ENCODE measurements around the gene TRIO.

The TRIO gene

DNA sequence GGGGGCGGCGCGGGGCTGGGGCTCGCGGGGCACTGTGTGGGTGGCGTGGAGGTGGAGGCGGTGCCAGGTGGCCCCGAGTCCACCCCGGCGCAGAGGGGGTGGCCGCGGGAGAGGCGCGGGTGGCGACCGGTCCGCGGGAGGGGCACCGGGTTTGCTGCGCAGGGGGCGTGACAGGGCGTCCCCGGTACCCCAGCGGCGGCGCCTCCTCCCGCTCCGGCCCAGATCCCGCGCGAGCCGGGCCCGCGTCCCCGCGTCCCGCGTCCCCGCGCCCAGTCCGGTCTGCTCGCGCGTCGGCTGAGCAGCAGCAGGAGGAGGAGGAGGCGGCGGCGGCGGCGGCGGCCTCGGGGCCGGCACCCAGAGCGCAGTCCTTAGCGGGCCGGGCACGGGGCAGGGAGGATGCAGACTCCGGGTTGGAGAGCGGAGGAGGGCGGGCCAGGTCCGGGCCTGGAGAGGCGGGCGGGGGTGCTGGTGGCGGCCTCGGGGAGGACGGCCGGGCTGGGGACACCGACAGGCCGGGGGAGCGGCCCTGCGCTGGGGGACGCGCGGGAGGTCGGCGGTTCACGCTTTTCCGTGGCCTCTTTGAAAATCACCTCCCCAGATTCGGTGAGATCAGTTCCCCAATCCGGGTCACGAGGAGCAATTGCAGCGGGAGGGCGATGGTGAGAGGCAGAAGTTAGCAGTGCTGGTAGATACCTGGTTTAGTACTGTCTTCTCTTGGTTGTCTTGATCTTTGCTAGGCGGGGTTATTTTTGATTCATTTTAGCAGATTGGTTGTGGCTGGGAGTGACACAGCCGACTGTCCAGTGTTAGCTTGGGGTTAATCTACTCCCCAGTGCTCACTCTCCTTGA is 1.7 kb downstream of the TRIO start:
- H3K9me3 ChIP-seq (replicated peaks; ENCODE audit: insufficient read depth, low read length): no peaks in the 10 kb centered on the region
- peak overlapping the region; percentile 77 for H3K4me3 ChIP-seq (ENCODE audit: low read length)
- peaks cover 13% of the 10 kb centered on the region for H3K4me1 ChIP-seq (ENCODE audit: low read length)
- peaks cover 17% of the 10 kb centered on the region; the same call in 1 of the 2 replicates for H3F3A ChIP-seq (ENCODE audit: insufficient read depth, low read length)
- H3K27me3 ChIP-seq (replicated peaks; ENCODE audit: insufficient read depth, low read length): no peaks in the 10 kb centered on the region
- DNase-seq: peak; percentile 87
- peak overlapping the region; percentile 67 for H3K27ac ChIP-seq (ENCODE audit: low read length)
- peaks cover 6% of the 10 kb centered on the region; the same call in 1 of the 2 replicates for H4K20me1 ChIP-seq (ENCODE audit: insufficient read depth, low read length)
- H2AFZ ChIP-seq (ENCODE audit: low read length): peak overlapping the region; percentile 60
- no peaks in the 10 kb centered on the region for H3K9me2 ChIP-seq (replicated peaks; ENCODE audit: insufficient read depth, low read length)
- H3K79me2 ChIP-seq (ENCODE audit: low read length): peaks cover 58% of the 10 kb centered on the region
- peak overlapping the region; percentile 67 for H3K9ac ChIP-seq (ENCODE audit: low read length)
- TF ChIP-seq EZH2phosphoT487 (IDR thresholded peaks at IDR 0.05; ENCODE audit: low read length): no peak
- TF ChIP-seq, protein P1, sequence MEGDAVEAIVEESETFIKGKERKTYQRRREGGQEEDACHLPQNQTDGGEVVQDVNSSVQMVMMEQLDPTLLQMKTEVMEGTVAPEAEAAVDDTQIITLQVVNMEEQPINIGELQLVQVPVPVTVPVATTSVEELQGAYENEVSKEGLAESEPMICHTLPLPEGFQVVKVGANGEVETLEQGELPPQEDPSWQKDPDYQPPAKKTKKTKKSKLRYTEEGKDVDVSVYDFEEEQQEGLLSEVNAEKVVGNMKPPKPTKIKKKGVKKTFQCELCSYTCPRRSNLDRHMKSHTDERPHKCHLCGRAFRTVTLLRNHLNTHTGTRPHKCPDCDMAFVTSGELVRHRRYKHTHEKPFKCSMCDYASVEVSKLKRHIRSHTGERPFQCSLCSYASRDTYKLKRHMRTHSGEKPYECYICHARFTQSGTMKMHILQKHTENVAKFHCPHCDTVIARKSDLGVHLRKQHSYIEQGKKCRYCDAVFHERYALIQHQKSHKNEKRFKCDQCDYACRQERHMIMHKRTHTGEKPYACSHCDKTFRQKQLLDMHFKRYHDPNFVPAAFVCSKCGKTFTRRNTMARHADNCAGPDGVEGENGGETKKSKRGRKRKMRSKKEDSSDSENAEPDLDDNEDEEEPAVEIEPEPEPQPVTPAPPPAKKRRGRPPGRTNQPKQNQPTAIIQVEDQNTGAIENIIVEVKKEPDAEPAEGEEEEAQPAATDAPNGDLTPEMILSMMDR (IDR thresholded peaks at IDR 0.05; ENCODE audit: low read length): no peak
- no peak for TF ChIP-seq EZH2 (optimal IDR thresholded peaks at IDR 0.05; ENCODE audit: low read depth, low read length)
- H3K36me3 ChIP-seq (replicated peaks; ENCODE audit: insufficient read depth, low read length): no peaks in the 10 kb centered on the region; the same call in 1 of the 2 replicates
- peak overlapping the region; percentile 72 for H3K4me2 ChIP-seq (ENCODE audit: low read depth, low read length)

DNA sequence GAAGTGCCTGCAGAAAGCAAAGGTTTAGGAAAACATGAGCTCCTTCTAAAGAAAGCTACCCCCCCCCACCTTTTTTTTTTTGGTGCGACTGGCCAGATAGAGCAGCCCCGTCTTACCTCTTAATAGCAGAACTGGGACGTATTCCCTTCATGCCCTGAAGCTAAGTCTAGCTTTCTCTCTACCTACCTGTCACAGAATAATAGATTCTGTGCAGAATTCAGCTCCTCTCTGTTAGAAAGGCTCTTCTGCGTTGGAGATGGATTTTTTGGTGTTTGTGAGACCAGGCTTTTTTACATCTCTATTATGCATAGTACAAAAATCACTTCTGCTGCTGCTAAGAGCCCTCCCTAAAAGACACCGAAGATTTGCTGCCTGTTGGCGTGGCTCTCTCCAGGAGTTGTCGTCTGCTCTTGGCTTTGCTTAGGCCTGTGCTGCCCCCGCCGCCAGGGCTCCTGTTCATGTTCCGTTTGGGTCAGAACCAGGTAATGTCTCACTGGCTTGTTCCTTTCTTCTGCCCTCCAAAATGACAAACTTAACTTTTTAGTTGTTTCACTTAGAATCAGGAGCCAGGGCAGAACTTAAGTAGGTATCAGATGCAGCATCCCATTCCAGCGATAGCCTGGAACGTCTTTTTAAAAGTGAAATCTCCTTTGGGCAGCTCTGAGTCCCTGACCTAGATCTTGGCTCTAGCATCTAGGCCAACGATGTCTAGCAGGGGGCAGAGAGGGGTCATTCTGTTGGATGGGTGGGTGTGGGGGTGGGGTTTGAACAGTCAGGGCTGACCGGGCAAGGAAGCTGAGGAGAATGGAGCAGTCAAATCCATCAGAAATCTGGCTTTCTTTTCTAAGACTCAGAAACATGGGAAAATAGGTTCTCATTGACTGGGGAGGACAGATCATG is 2.5 kb downstream of the TRIO start:
- Histone ChIP-seq H3K4me2 (ENCODE audit: low read depth, low read length) (peak overlapping the region; percentile 62), H3K4me1 (ENCODE audit: low read length) (peaks cover 13% of the 10 kb centered on the region), H3K4me3 (ENCODE audit: low read length) (peak overlapping the region; percentile 77), H3K9me3 (replicated peaks; ENCODE audit: insufficient read depth, low read length) (no peaks in the 10 kb centered on the region), H3K9ac (ENCODE audit: low read length) (peak overlapping the region; percentile 67; the same call in 1 of the 2 replicates), H3K79me2 (ENCODE audit: low read length) (peaks cover 67% of the 10 kb centered on the region), H3K36me3 (replicated peaks; ENCODE audit: insufficient read depth, low read length) (no peaks in the 10 kb centered on the region; the same call in 1 of the 2 replicates), H3F3A (ENCODE audit: insufficient read depth, low read length) (peaks cover 17% of the 10 kb centered on the region; the same call in 1 of the 2 replicates), H3K27me3 (replicated peaks; ENCODE audit: insufficient read depth, low read length) (no peaks in the 10 kb centered on the region), H3K9me2 (replicated peaks; ENCODE audit: insufficient read depth, low read length) (no peaks in the 10 kb centered on the region), H3K27ac (ENCODE audit: low read length) (peak overlapping the region; percentile 67; the same call in 1 of the 2 replicates), H2AFZ (ENCODE audit: low read length) (no peak overlapping the region; the same call in 1 of the 2 replicates), H4K20me1 (ENCODE audit: insufficient read depth, low read length) (peaks cover 6% of the 10 kb centered on the region; the same call in 1 of the 2 replicates)
- no peak for DNase-seq
- TF ChIP-seq, protein P1 (IDR thresholded peaks at IDR 0.05; ENCODE audit: low read length): no peak
- TF ChIP-seq EZH2phosphoT487 (IDR thresholded peaks at IDR 0.05; ENCODE audit: low read length) (no peak), EZH2 (optimal IDR thresholded peaks at IDR 0.05; ENCODE audit: low read depth, low read length) (no peak)

DNA sequence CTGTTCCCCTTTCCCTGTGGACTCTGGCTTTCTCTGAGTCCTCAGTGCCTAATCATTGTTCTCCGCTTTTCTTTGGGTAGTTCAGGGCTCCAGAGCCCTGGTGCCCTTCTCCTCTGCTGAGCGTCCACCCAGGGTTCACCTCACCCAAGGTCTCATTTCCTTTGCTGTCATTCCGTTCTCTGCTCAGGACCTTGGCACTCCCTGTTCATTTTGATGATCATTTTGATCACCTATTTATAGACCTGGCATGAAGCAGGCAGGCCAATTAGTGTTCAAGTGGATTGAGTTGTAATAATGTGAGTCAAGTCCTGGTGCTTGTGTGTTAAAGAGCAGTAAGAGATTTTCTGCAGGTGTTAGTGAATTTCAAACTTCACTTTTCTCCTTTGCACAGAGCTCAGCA is 3.6 kb downstream of the TRIO start:
- no peak for DNase-seq
- Histone ChIP-seq H3K4me3 (ENCODE audit: low read length) (no peak overlapping the region), H3K27ac (ENCODE audit: low read length) (no peak overlapping the region), H3K36me3 (replicated peaks; ENCODE audit: insufficient read depth, low read length) (no peaks in the 10 kb centered on the region; the same call in 1 of the 2 replicates), H4K20me1 (ENCODE audit: insufficient read depth, low read length) (peaks cover 6% of the 10 kb centered on the region; the same call in 1 of the 2 replicates), H3F3A (ENCODE audit: insufficient read depth, low read length) (peaks cover 17% of the 10 kb centered on the region; the same call in 1 of the 2 replicates), H3K4me1 (ENCODE audit: low read length) (peaks cover 13% of the 10 kb centered on the region), H3K9me3 (replicated peaks; ENCODE audit: insufficient read depth, low read length) (no peaks in the 10 kb centered on the region), H3K9ac (ENCODE audit: low read length) (no peak overlapping the region), H3K4me2 (ENCODE audit: low read depth, low read length) (no peak overlapping the region), H2AFZ (ENCODE audit: low read length) (no peak overlapping the region), H3K9me2 (replicated peaks; ENCODE audit: insufficient read depth, low read length) (no peaks in the 10 kb centered on the region), H3K79me2 (ENCODE audit: low read length) (peaks cover 77% of the 10 kb centered on the region), H3K27me3 (replicated peaks; ENCODE audit: insufficient read depth, low read length) (no peaks in the 10 kb centered on the region)
- TF ChIP-seq EZH2phosphoT487 (IDR thresholded peaks at IDR 0.05; ENCODE audit: low read length) (no peak), EZH2 (optimal IDR thresholded peaks at IDR 0.05; ENCODE audit: low read depth, low read length) (no peak)
- TF ChIP-seq, protein P1 (IDR thresholded peaks at IDR 0.05; ENCODE audit: low read length): no peak
